ENCODE measurements around the gene RPL29. TPM values are rescaled to one million over a fixed set of nuclear protein-coding genes. Genes with fewer than 3 reads are reported as not detected.
A peak's percentile ranks its signal among the peaks of the same experiment; 100 is the strongest.

RPL29 gene
- total and polyA plus RNA-seq, 2 of the 13 experiments (the other 11 are each of a cell fraction or from before 2014, with no cell fraction given), result 1,348 to 2,263 TPM

GRCh38 chr3:51997172-51997571 is 1.5 kb upstream of the RPL29 start:
- Histone ChIP-seq H3K4me3 (replicated peaks in 1 of 3; ENCODE audit: insufficient read depth in 1 of 3, low read depth in 2 of 3, low read length in 3 of 3) (no peak overlapping the region), H3K9ac (ENCODE audit: insufficient read depth, low read depth, low read length) (no peak overlapping the region), H2AFZ (ENCODE audit: low read length) (no peak overlapping the region), H3K27ac (ENCODE audit: extremely low read length, insufficient read depth, low read length) (no peak overlapping the region), H3K79me2 (ENCODE audit: insufficient read depth, low read length) (peaks cover 21% of the 10 kb centered on the region), H3K9me3 (ENCODE audit: low read length) (no peaks in the 10 kb centered on the region), H3K4me1 (ENCODE audit: insufficient read depth, low read length) (peaks cover 65% of the 10 kb centered on the region), H3K4me2 (ENCODE audit: low read depth, low read length) (peak overlapping the region; percentile 31), H3K27me3 (ENCODE audit: control insufficient read depth in 1 of 2, insufficient read depth in 2 of 2, low read length in 2 of 2) (peaks cover 0 to 3% of the 10 kb centered on the region in 2 experiments; a peak in 1 of 5 replicates), H4K20me1 (ENCODE audit: insufficient read depth, low read length) (peaks cover 3% of the 10 kb centered on the region; the same call in 1 of the 2 replicates), H3K36me3 (replicated peaks in 1 of 2; ENCODE audit: control insufficient read depth in 1 of 2, insufficient read depth in 2 of 2, low read length in 2 of 2) (peaks cover 8 to 18% of the 10 kb centered on the region in 2 experiments)
- POLR2A ChIA-PET, result interaction anchor here (1.5 to 2.0 kb wide), 3 partner anchors 14 to 180 kb away, joined by 5 to 15 read pairs (median 15); partner anchors contain the start of genes ACY1, PARP3 and RRP9
- CTCF ChIA-PET (ENCODE audit: low intra/inter-chr PET ratio, low total read pairs), result interaction anchor here (9.0 kb wide), 1 partner anchor 147 kb away, joined by 110 read pairs; no protein-coding TSS in a partner anchor
- intact Hi-C loops (cut with micrococcal nuclease; ENCODE audit: unreplicated experiment), result no loop called here
- no peak for DNase-seq (ENCODE audit: low spot score)
- no peak for ATAC-seq
- in situ Hi-C loops (cut with HindIII; ENCODE audit: extremely low pct_ligation_motif_present, low pct_unique_long_range_greater_than_20kb), result no loop called here
- BruUV-seq (replicated peaks), result no TSS peak
- 0% methylated on average over 2 of the region's 2 CpGs for WGBS (ENCODE audit: low lambda C conversion rate)
- TF ChIP-seq BHLHE40 (IDR thresholded peaks at IDR 0.05; ENCODE audit: low read length), result no peak
- no peak for TF ChIP-seq ATF1 (CRISPR knock-in tag; IDR thresholded peaks at IDR 0.05)
- no peak for TF ChIP-seq ZNF24 (IDR thresholded peaks at IDR 0.05)
- no peak for TF ChIP-seq IRF1 (CRISPR knock-in tag; IDR thresholded peaks at IDR 0.05; ENCODE audit: low read depth)
- no peak for TF ChIP-seq AHDC1 (CRISPR knock-in tag; IDR thresholded peaks at IDR 0.05; ENCODE audit: borderline replicate concordance)
- TF ChIP-seq KDM1A (CRISPR knock-in tag; IDR thresholded peaks at IDR 0.05), result peak; percentile 74
- TF ChIP-seq MXD3 (CRISPR knock-in tag; IDR thresholded peaks at IDR 0.05), result no peak
- no peak for TF ChIP-seq SYNCRIP (IDR thresholded peaks at IDR 0.05; ENCODE audit: insufficient read depth, low read depth, low read length)
- TF ChIP-seq CSRNP1 (CRISPR knock-in tag; IDR thresholded peaks at IDR 0.05), result no peak
- no peak for TF ChIP-seq SNAPC2 (CRISPR knock-in tag; IDR thresholded peaks at IDR 0.05)
- TF ChIP-seq YEATS4 (CRISPR knock-in tag; IDR thresholded peaks at IDR 0.05; ENCODE audit: borderline replicate concordance), result no peak
- peak; percentile 84 for TF ChIP-seq ZMYM3 (CRISPR knock-in tag; IDR thresholded peaks at IDR 0.05)
- no peak for FAIRE-seq

Data from HepG2 (cell line).